Activated T-helper 17 cell treated with anti-CD3 and anti-CD28 coated beads, Interleukin-2, amount 50 U/mL, for 72 hours (primary cell): ENCODE measurements around the gene GLIPR1. TPM values are rescaled to one million over a fixed set of nuclear protein-coding genes. Genes with fewer than 3 reads are reported as not detected.
"Not testable (repeated sequence)": the region's sequence is repeated elsewhere in the genome, so short reads cannot be mapped to it uniquely, and the experiment has no call there.

Experiments used
- ATAC-seq: fragments of 150-1000 bp; cut with Tn5 transposase; replicated peaks from 2 replicates; pipeline ENCODE4 v1.10.0; 2021; ENCODE audit warnings: mild to moderate bottlenecking, moderate library complexity
- H3K27ac Mint-ChIP-seq: one replicate; pipeline ENCODE4 v1.8.0; 2022; ENCODE audit warnings: mixed read lengths
- H3K27me3 Mint-ChIP-seq: one replicate; pipeline ENCODE4 v1.8.0; 2022; ENCODE audit warnings: mixed read lengths
- H3K36me3 Mint-ChIP-seq: one replicate; pipeline ENCODE4 v1.8.0; 2022; ENCODE audit warnings: low read depth, mild to moderate bottlenecking, mixed read lengths
- H3K4me1 Mint-ChIP-seq: one replicate; pipeline ENCODE4 v1.8.0; 2022; ENCODE audit warnings: mixed read lengths
- H3K4me3 Mint-ChIP-seq: one replicate; pipeline ENCODE4 v1.8.0; 2022; ENCODE audit warnings: mild to moderate bottlenecking, mixed read lengths
- H3K9me3 Mint-ChIP-seq: one replicate; pipeline ENCODE4 v1.8.0; 2022; ENCODE audit warnings: mixed read lengths
- total RNA-seq, 2 donors: library from RNA; stranded (reverse); gene quantifications; one replicate each; pipeline ENCODE4 v1.2.3, GENCODE V29; 2022

Gene GLIPR1
- total RNA-seq, 2 donors from 2014 or later, result 45.9 to 50.2 TPM

DNA sequence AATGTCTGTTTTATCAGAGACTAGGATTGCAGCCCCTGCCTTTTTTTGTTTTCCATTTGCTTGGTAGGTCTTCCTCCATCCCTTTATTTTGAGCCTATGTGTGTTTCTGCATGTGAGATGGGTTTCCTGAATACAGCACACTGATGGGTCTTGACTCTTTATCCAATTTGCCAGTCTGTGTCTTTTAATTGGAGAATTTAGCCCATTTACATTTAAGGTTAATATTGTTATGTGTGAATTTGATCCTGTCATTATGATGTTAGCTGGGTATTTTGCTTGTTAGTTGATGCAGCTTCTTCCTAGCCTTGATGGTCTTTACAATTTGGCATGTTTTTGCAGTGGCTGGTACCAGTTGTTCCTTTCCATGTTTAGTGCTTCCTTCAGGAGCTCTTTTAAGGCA, 40.7 kb downstream of the GLIPR1 start:
- peaks cover 16% of the 10 kb centered on the region for H3K27me3 Mint-ChIP-seq
- H3K4me1 Mint-ChIP-seq, H3K4me3 Mint-ChIP-seq, ATAC-seq, H3K27ac Mint-ChIP-seq, H3K9me3 Mint-ChIP-seq, H3K36me3 Mint-ChIP-seq: not testable (repeated sequence)

DNA sequence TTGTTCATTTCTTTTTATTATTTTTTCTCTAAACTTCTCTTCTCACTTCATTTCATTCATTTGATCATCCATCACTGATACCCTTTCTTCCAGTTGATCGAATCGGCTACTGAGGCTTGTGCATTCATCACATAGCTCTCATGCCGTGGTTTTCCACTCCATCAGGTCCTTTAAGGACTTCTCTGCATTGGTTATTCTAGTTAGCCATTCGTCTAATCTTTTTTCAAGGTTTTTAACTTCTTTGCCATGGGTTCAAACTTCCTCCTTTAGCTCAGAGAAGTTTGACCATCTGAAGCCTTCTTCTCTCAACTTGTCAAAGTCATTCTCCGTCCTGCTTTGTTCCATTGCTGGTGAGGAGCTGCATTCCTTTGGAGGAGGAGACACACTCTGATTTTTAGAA, 41.6 kb downstream of the GLIPR1 start:
- not testable (repeated sequence) for ATAC-seq, H3K9me3 Mint-ChIP-seq, H3K36me3 Mint-ChIP-seq, H3K4me3 Mint-ChIP-seq, H3K27ac Mint-ChIP-seq, H3K4me1 Mint-ChIP-seq
- peaks cover 23% of the 10 kb centered on the region for H3K27me3 Mint-ChIP-seq

DNA sequence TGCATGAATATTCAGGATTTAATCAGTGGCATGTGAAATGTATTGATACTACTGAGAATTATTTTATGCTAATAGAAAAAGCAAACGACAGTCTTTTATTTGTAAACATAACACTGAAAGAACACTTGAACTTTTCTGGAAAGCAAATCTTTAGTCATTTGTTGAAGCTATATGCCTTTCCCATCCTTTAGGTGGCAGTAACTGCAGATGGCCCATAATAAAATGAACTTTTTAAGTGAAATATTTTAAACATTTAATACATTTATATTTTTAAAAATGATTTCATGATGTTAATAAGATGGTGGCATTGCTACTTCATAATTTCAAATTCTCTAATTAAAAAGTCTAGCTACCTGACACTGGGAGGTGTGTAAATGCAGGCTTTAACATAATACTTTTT, 44.7 kb downstream of the GLIPR1 start:
- ATAC-seq, result no peak
- Mint-ChIP-seq H3K4me3 (no peak overlapping the region), H3K27me3 (peaks cover 30% of the 10 kb centered on the region), H3K4me1 (peaks cover 7% of the 10 kb centered on the region), H3K36me3 (no peaks in the 10 kb centered on the region), H3K27ac (no peak overlapping the region), H3K9me3 (peaks cover 3% of the 10 kb centered on the region)

GRCh38 chr12:75526655-75527511, 46.3 kb downstream of the GLIPR1 start:
- no peak overlapping the region for H3K4me3 Mint-ChIP-seq

DNA sequence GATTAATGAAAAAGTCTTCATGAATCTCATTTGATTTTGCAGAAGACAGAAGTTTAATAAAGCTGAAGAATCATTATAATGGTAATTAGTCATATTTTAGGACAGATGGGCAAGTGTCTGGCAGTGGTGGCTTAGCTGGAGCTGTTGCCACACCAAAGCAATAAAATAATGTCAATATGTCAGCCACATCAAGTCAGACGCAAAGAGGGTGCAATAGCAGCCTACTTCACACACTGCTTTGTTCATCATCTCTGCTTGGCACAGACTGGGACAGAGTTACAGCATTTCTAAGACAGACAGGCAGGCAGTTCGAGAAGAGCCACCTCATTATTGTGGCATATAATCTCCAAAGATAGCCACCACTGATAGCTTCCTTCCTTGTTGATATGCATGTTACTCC, 47.7 kb downstream of the GLIPR1 start:
- H3K27me3 Mint-ChIP-seq, result peaks cover 18% of the 10 kb centered on the region

More at GRCh38 chr12:75526655-75527511, 46.3 kb downstream of the GLIPR1 start:
- Mint-ChIP-seq H3K4me1 (peaks cover 7% of the 10 kb centered on the region), H3K36me3 (no peaks in the 10 kb centered on the region), H3K27ac (no peak overlapping the region), H3K27me3 (peaks cover 24% of the 10 kb centered on the region), H3K9me3 (peaks cover 3% of the 10 kb centered on the region)
- peak; percentile 96 for ATAC-seq

DNA sequence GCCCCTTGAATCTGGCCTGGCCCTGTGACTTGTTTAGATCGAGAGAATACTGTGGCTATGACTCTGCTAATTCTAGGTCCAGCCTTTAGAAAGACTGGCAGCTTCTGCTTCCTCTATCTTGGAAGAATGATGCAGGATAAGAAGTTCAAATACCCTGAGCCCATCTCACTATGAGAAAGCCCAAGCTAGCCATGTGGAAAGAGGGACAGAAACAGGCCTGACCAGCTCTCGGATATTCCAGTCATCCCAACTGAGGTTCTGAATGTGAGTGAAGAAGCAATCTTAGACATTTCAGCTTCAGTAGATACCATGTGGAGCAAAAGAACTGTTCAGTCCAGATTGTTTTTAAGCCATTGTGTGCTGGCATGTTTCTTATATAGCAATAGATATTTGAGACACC, 48.1 kb downstream of the GLIPR1 start:
- ATAC-seq, result no peak
- Mint-ChIP-seq H3K27me3 (peaks cover 18% of the 10 kb centered on the region), H3K4me3 (no peak overlapping the region), H3K4me1 (peaks cover 7% of the 10 kb centered on the region), H3K36me3 (no peaks in the 10 kb centered on the region), H3K27ac (no peak overlapping the region), H3K9me3 (no peaks in the 10 kb centered on the region)

More for the DNA sequence above, 47.7 kb downstream of the GLIPR1 start:
- no peak for ATAC-seq
- no peaks in the 10 kb centered on the region for H3K9me3 Mint-ChIP-seq
- H3K4me1 Mint-ChIP-seq, result peaks cover 7% of the 10 kb centered on the region
- no peaks in the 10 kb centered on the region for H3K36me3 Mint-ChIP-seq
- no peak overlapping the region for H3K4me3 Mint-ChIP-seq
- no peak overlapping the region for H3K27ac Mint-ChIP-seq

GRCh38 chr12:75529316-75529715, 48.8 kb downstream of the GLIPR1 start:
- H3K27ac Mint-ChIP-seq, result no peak overlapping the region
- H3K36me3 Mint-ChIP-seq, result no peaks in the 10 kb centered on the region
- peaks cover 18% of the 10 kb centered on the region for H3K27me3 Mint-ChIP-seq
- no peak overlapping the region for H3K4me3 Mint-ChIP-seq
- H3K4me1 Mint-ChIP-seq, result peaks cover 7% of the 10 kb centered on the region
- no peaks in the 10 kb centered on the region for H3K9me3 Mint-ChIP-seq
- no peak for ATAC-seq

DNA sequence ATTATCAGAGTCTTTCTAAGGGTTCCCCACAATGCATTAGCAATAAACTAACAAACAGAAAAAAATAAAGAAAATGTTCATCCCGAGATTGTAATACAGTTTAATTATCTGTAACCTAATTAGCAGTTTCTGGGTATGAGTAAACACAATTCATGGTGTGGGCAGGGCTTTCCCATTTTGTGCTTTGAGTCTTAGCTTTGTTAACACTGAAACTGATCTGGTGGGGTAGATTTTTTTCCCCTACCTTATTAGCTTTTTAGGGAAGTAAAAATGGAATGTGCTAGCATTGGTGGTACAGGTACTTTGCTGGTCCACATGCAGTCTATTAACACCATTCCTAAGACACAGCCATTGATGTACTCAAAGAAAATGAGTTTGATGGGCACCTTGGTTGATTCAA, 49.3 kb downstream of the GLIPR1 start:
- H3K4me3 Mint-ChIP-seq, result no peak overlapping the region
- no peak for ATAC-seq
- no peak overlapping the region for H3K27ac Mint-ChIP-seq
- H3K4me1 Mint-ChIP-seq, result peaks cover 7% of the 10 kb centered on the region
- H3K27me3 Mint-ChIP-seq, result peaks cover 20% of the 10 kb centered on the region
- no peaks in the 10 kb centered on the region for H3K36me3 Mint-ChIP-seq
- no peaks in the 10 kb centered on the region for H3K9me3 Mint-ChIP-seq

- Mint-ChIP-seq H3K4me3 (no peak overlapping the region), H3K27ac (no peak overlapping the region), H3K9me3 (no peaks in the 10 kb centered on the region), H3K27me3 (peaks cover 9% of the 10 kb centered on the region), H3K4me1 (no peaks in the 10 kb centered on the region), H3K36me3 (no peaks in the 10 kb centered on the region)
- ATAC-seq, result no peak
Measured at GRCh38 chr12:75533239-75533638, 52.7 kb downstream of the GLIPR1 start.

DNA sequence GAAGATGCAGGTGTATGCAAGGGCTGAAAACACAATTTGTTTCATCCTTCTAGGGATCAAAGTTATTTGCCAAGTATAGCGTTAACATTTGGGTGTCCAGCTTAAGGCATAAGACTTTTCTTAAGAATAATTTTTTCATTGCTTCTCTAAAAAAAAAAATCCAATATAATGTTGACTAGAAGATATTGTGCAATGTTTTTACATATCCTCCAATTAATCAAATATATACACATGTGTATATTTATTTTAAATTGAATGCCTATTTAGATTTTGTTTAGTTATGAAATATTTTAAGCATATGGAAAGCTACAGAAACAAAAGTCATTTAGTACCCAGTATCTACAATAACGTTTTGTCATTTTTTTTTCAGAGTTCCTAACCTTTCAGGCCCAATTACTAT, 59.3 kb downstream of the GLIPR1 start:
- H3K9me3 Mint-ChIP-seq, result no peaks in the 10 kb centered on the region
- H3K4me3 Mint-ChIP-seq, result no peak overlapping the region
- H3K27ac Mint-ChIP-seq, result no peak overlapping the region
- H3K27me3 Mint-ChIP-seq, result peaks cover 7% of the 10 kb centered on the region
- H3K4me1 Mint-ChIP-seq, result no peaks in the 10 kb centered on the region
- no peak for ATAC-seq
- H3K36me3 Mint-ChIP-seq, result no peaks in the 10 kb centered on the region

GRCh38 chr12:75542942-75543341, 62.4 kb downstream of the GLIPR1 start:
- no peaks in the 10 kb centered on the region for H3K36me3 Mint-ChIP-seq
- peaks cover 12% of the 10 kb centered on the region for H3K27me3 Mint-ChIP-seq
- H3K4me1 Mint-ChIP-seq, result no peaks in the 10 kb centered on the region
- H3K4me3 Mint-ChIP-seq, result no peak overlapping the region
- ATAC-seq, result no peak
- no peak overlapping the region for H3K27ac Mint-ChIP-seq
- no peaks in the 10 kb centered on the region for H3K9me3 Mint-ChIP-seq

- Mint-ChIP-seq H3K9me3 (no peaks in the 10 kb centered on the region), H3K36me3 (no peaks in the 10 kb centered on the region), H3K27ac (no peak overlapping the region), H3K4me1 (no peaks in the 10 kb centered on the region), H3K27me3 (peaks cover 13% of the 10 kb centered on the region), H3K4me3 (no peak overlapping the region)
- ATAC-seq, result no peak
Measured at GRCh38 chr12:75543529-75543928, 63.0 kb downstream of the GLIPR1 start.

DNA sequence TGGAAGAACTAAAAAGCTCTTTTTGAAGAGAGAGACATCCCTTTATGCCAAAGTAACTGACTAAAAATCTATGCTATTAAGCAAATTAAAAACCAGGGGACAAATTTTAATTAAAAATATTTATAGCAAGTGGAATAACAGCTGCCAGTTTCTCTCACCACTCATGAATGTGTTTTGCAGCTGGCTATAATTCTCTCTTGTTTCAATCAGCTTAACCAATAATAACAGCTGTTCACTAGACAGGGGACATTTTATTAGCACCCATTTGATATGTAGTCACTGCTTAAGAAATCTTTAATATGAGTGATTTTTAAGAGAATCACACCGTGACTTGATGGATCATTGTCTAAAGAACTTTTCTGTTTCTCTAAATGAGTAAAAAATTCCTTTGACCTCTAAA, 65.1 kb downstream of the GLIPR1 start:
- H3K4me1 Mint-ChIP-seq, result peaks cover 3% of the 10 kb centered on the region
- no peak overlapping the region for H3K27ac Mint-ChIP-seq
- no peaks in the 10 kb centered on the region for H3K36me3 Mint-ChIP-seq
- peaks cover 20% of the 10 kb centered on the region for H3K27me3 Mint-ChIP-seq
- H3K4me3 Mint-ChIP-seq, result no peak overlapping the region
- no peak for ATAC-seq
- no peaks in the 10 kb centered on the region for H3K9me3 Mint-ChIP-seq

- H3K36me3 Mint-ChIP-seq, result no peaks in the 10 kb centered on the region
- H3K27ac Mint-ChIP-seq, result no peak overlapping the region
- ATAC-seq, result no peak
- H3K4me1 Mint-ChIP-seq, result peaks cover 7% of the 10 kb centered on the region
- H3K4me3 Mint-ChIP-seq, result no peak overlapping the region
- H3K9me3 Mint-ChIP-seq, result no peaks in the 10 kb centered on the region
- peaks cover 23% of the 10 kb centered on the region for H3K27me3 Mint-ChIP-seq
Measured at GRCh38 chr12:75548879-75549278, 68.3 kb downstream of the GLIPR1 start.

GRCh38 chr12:75549989-75550388, 69.4 kb downstream of the GLIPR1 start:
- no peak for ATAC-seq
- Mint-ChIP-seq H3K9me3 (no peaks in the 10 kb centered on the region), H3K4me1 (peaks cover 7% of the 10 kb centered on the region), H3K27ac (no peak overlapping the region), H3K36me3 (no peaks in the 10 kb centered on the region), H3K4me3 (no peak overlapping the region), H3K27me3 (peaks cover 18% of the 10 kb centered on the region)
